Upper lobe of left lung (tissue), 6 donors: ENCODE measurements around the gene ADAMTS17. TPM values are rescaled to one million over a fixed set of nuclear protein-coding genes. Genes with fewer than 3 reads are reported as not detected.
A peak's percentile ranks its signal among the peaks of the same experiment; 100 is the strongest.

Experiments used
- ATAC-seq, 2 donors: fragments of 200-7000 bp; cut with Tn5 transposase; one replicate each; pipeline ENCODE4 v1.9.1; 2022; ENCODE audit warnings: mild to moderate bottlenecking in 2 of 2, moderate library complexity in 2 of 2; ENCODE audit not compliant: low FRiP score in 2 of 2
- DNase-seq, 2 donors: peaks; one replicate each; pipeline ENCODE4 v3.0.0-alpha.2; 2019 to 2020
- H3K27ac ChIP-seq, 4 donors: fragments of 200-600 bp; sonication (generic); one replicate each; pipeline ENCODE4 v1.5.1; 2016 to 2019
- H3K27me3 ChIP-seq, 4 donors: fragments of 200-600 bp; sonication (generic); one replicate each; pipeline ENCODE4 v1.5.1; 2017 to 2019
- H3K36me3 ChIP-seq, 4 donors: fragments of 200-600 bp; sonication (generic); one replicate each; pipeline ENCODE4 v1.5.1; 2016 to 2019
- H3K4me1 ChIP-seq, 4 donors: fragments of 200-600 bp; sonication (generic); one replicate each; pipeline ENCODE4 v1.5.1; 2018 to 2019
- H3K4me3 ChIP-seq, 4 donors: fragments of 200-600 bp; sonication (generic); one replicate each; pipeline ENCODE4 v1.5.1; 2017 to 2019; ENCODE audit warnings: mild to moderate bottlenecking in 2 of 4, moderate library complexity in 1 of 4
- H3K9me3 ChIP-seq, 4 donors: fragments of 200-600 bp; sonication (generic); one replicate each; pipeline ENCODE4 v1.5.1; 2018 to 2019
- CTCF ChIP-seq, 6 experiments: fragments of 450-650 bp in 4 of 6; fragments of 200-600 bp in 2 of 6; sonication (generic) in 2 of 6; IDR thresholded peaks; one replicate each; pipeline ENCODE4 v1.5.1; 2016 to 2019; ENCODE audit warnings: antibody characterized with exemption in 6 of 6
- EP300 ChIP-seq, 4 donors: sonication (generic); formaldehyde crosslinking; IDR thresholded peaks; one replicate each; pipeline ENCODE4 v1.5.1; 2017; ENCODE audit warnings: antibody characterized with exemption in 4 of 4, control low read depth in 2 of 4
- POLR2A ChIP-seq, 4 donors: fragments of 450-650 bp; IDR thresholded peaks; one replicate each; pipeline ENCODE4 v1.5.1; 2016 to 2017; ENCODE audit warnings: antibody characterized with exemption in 4 of 4, mild to moderate bottlenecking in 2 of 4
- POLR2AphosphoS5 ChIP-seq, 2 donors: sonication (generic); formaldehyde crosslinking; IDR thresholded peaks; one replicate each; pipeline ENCODE4 v1.5.1; 2017; ENCODE audit warnings: antibody characterized with exemption in 2 of 2
- WGBS, 2 donors: methylation state at CpG; one replicate each; pipeline ENCODE4 v1.1.5; 2017 to 2018; 5-methylcytosine and 5-hydroxymethylcytosine counted together
- small RNA-seq, 4 donors: library from RNA; depleted of rRNA; stranded (forward); fragments of <200 nt; gene quantifications; one replicate each; pipeline ENCODE3, GENCODE V24; 2016
- total RNA-seq, 6 donors: library from RNA; depleted of rRNA in 4 of 6; stranded (reverse); fragments of >200 nt in 4 of 6; gene quantifications; one replicate each; pipeline versions ENCODE4 v1.1.0 to v1.2.1, GENCODE V29; 2016 to 2021
- donor health status: DM: no; HTN: no; CAD: no; lungs with moderate emphysema.
- donor health status: DM: no; HTN: yes; CAD: no; lungs with severe emphysema.

Gene ADAMTS17
- total RNA-seq, 6 donors from 2014 or later = 3.2 to 11.5 (median 5.7) TPM

GRCh38 chr15:99925661-99926461, 415.9 kb downstream of the ADAMTS17 start:
- WGBS, 2 donors = 26 to 46% methylated on average over 9 to 19 of the region's 33 CpGs
- H3K9me3 ChIP-seq = no peaks in the 10 kb centered on the region
- peak overlapping the region; percentile 38 to 52 (median 46) for H3K4me3 ChIP-seq
- no peak for TF ChIP-seq POLR2AphosphoS5 (IDR thresholded peaks at IDR 0.05)
- TF ChIP-seq POLR2A (IDR thresholded peaks at IDR 0.05) = peak in 1 of 4 donors; percentile 8
- ATAC-seq (peak; percentile 63 to 83), DNase-seq (peak; percentile 51 to 93)
- peaks cover 7 to 16% (median 12%) of the 10 kb centered on the region in 4 donors for H3K4me1 ChIP-seq
- no peaks in the 10 kb centered on the region for H3K27me3 ChIP-seq
- no peaks in the 10 kb centered on the region for H3K36me3 ChIP-seq
- peak overlapping the region in 3 of 4 donors; percentile 57 to 76 (median 69) for H3K27ac ChIP-seq

GRCh38 chr15:99923711-99924110, 418.1 kb downstream of the ADAMTS17 start:
- no peaks in the 10 kb centered on the region for H3K27me3 ChIP-seq
- no peak overlapping the region for H3K27ac ChIP-seq
- WGBS, 2 donors = 66 to 68% methylated on average over 3 of the region's 3 CpGs
- no peak for TF ChIP-seq POLR2AphosphoS5 (IDR thresholded peaks at IDR 0.05)
- TF ChIP-seq POLR2A (IDR thresholded peaks at IDR 0.05) = no peak
- no peak for TF ChIP-seq EP300 (IDR thresholded peaks at IDR 0.05)
- no peak for TF ChIP-seq CTCF (IDR thresholded peaks at IDR 0.05)
- H3K4me3 ChIP-seq = no peak overlapping the region
- ATAC-seq (peak in 1 of 2 donors; percentile 55), DNase-seq (no peak)
- H3K9me3 ChIP-seq = no peaks in the 10 kb centered on the region
- no peaks in the 10 kb centered on the region for H3K36me3 ChIP-seq
- peaks cover 6 to 11% (median 9%) of the 10 kb centered on the region in 4 donors for H3K4me1 ChIP-seq

Small RNAs within 50 kb of the gene (small RNA-seq; reads per million reads assigned to genes)
- 0 reads per million in 4 donors for gene RNA5SP402

Other genes with a start within 250 kb of the ADAMTS17 start
- under 1 TPM in 1 of 6 donors, not detected in 5; 0.33 TPM for gene CERS3, start 187.0 kb upstream of the ADAMTS17 start, total RNA-seq